Activated CD4-positive, CD25-positive, alpha-beta regulatory T cell treated with anti-CD3 and anti-CD28 coated beads, Interleukin-2, amount 50 U/mL, for 24 hours (primary cell): ENCODE data around the gene CRPPA.
"Not testable (repeated sequence)": the region's sequence is repeated elsewhere in the genome, so short reads cannot be mapped to it uniquely, and the experiment has no call there.

ENCODE experiments used
- ATAC-seq, 2 donors: fragments of 150-1000 bp; cut with Tn5 transposase; one replicate each; pipeline ENCODE4 v1.10.0; 2021; ENCODE audit warnings: mild to moderate bottlenecking in 1 of 2, moderate library complexity in 1 of 2

Gene CRPPA

GRCh38 chr7:16421333-16422102, at the start of gene CRPPA:
Gene CRPPA (minus strand): TSS chr7:16421538. CDS start chr7:16421322, 216 bp downstream.
- peak; percentile 9 to 22 for ATAC-seq

GRCh38 chr7:16465469-16466361, 44.4 kb upstream of the CRPPA start, which contains the start of gene SOSTDC1:
Gene SOSTDC1 (minus strand): TSS chr7:16465738. CDS start chr7:16465668, 70 bp downstream.
- ATAC-seq = no peak

GRCh38 chr7:16463949-16464715, 42.8 kb upstream of the CRPPA start:
- ATAC-seq = no peak

GRCh38 chr7:16463520-16463919, 42.2 kb upstream of the CRPPA start:
- ATAC-seq = no peak

GRCh38 chr7:16462431-16462889, 41.1 kb upstream of the CRPPA start:
- ATAC-seq = no peak

GRCh38 chr7:16460789-16461493, 39.6 kb upstream of the CRPPA start:
- ATAC-seq = no peak

GRCh38 chr7:16456303-16456702, 35.0 kb upstream of the CRPPA start:
- ATAC-seq = not testable (repeated sequence)

- ATAC-seq = no peak
Measured at GRCh38 chr7:16455591-16455990, 34.3 kb upstream of the CRPPA start.

- ATAC-seq = no peak
Measured at GRCh38 chr7:16450366-16450765, 29.0 kb upstream of the CRPPA start.

GRCh38 chr7:16447876-16448275, 26.5 kb upstream of the CRPPA start:
- ATAC-seq = no peak

GRCh38 chr7:16446508-16446907, 25.2 kb upstream of the CRPPA start:
- ATAC-seq = no peak

- ATAC-seq = not testable (repeated sequence)
Measured at GRCh38 chr7:16443871-16444270, 22.5 kb upstream of the CRPPA start.

- no peak for ATAC-seq
Measured at GRCh38 chr7:16438988-16439387, 17.6 kb upstream of the CRPPA start.

- no peak for ATAC-seq
Measured at GRCh38 chr7:16436306-16436705, 15.0 kb upstream of the CRPPA start.

- ATAC-seq = no peak
Measured at GRCh38 chr7:16433568-16434122, 12.3 kb upstream of the CRPPA start.

GRCh38 chr7:16432425-16432731, 11.0 kb upstream of the CRPPA start:
- ATAC-seq = no peak

- peak in 1 of 2 donors; percentile 56 for ATAC-seq
Measured at GRCh38 chr7:16431646-16432424, 10.5 kb upstream of the CRPPA start.

GRCh38 chr7:16430133-16430532, 8.8 kb upstream of the CRPPA start:
- ATAC-seq = no peak

- ATAC-seq = no peak
Measured at GRCh38 chr7:16428672-16429071, 7.3 kb upstream of the CRPPA start.

- ATAC-seq = no peak
Measured at GRCh38 chr7:16428182-16428581, 6.8 kb upstream of the CRPPA start.

- no peak for ATAC-seq
Measured at GRCh38 chr7:16423761-16424160, 2.4 kb upstream of the CRPPA start.
